HepG2 (cell line): ENCODE data around the gene VASN. TPM values are rescaled to one million over a fixed set of nuclear protein-coding genes. Genes with fewer than 3 reads are reported as not detected.

Experiments
- ARID3A ChIP-seq: IDR thresholded peaks from 2 replicates; pipeline ENCODE4 v1.6.1; 2012; ENCODE audit warnings: low read depth, low read length, improper control_type of control experiment
- ATF3 ChIP-seq: sonication (generic); formaldehyde crosslinking; IDR thresholded peaks from 2 replicates; pipeline ENCODE4 v1.4.0; 2020; ENCODE audit warnings: missing genetic modification reagents
- PRDM4 ChIP-seq: sonication (generic); formaldehyde crosslinking; IDR thresholded peaks from 2 replicates; pipeline ENCODE4 v1.9.0; 2021; ENCODE audit warnings: missing genetic modification reagents, borderline replicate concordance
- SP2 ChIP-seq: sonication (generic); formaldehyde crosslinking; IDR thresholded peaks from 2 replicates; pipeline ENCODE4 v1.5.1; 2020; ENCODE audit warnings: mild to moderate bottlenecking, missing genetic modification reagents
- THAP7 ChIP-seq: sonication (generic); formaldehyde crosslinking; IDR thresholded peaks from 2 replicates; pipeline ENCODE4 v1.8.1; 2023; ENCODE audit warnings: mild to moderate bottlenecking, missing genetic modification reagents
- ZBTB10 ChIP-seq: sonication (generic); formaldehyde crosslinking; IDR thresholded peaks from 2 replicates; pipeline ENCODE4 v1.4.0; 2020; ENCODE audit warnings: missing genetic modification reagents, borderline replicate concordance
- ZNF207 ChIP-seq: fragments of 450-650 bp; IDR thresholded peaks from 2 replicates; pipeline ENCODE4 v1.6.1; 2016; ENCODE audit warnings: antibody characterized with exemption, borderline replicate concordance
- ZNF275 ChIP-seq: sonication (generic); formaldehyde crosslinking; IDR thresholded peaks from 2 replicates; pipeline ENCODE4 v1.8.0; 2022; ENCODE audit warnings: missing genetic modification reagents, mild to moderate bottlenecking, inconsistent platforms, borderline replicate concordance
- ZNF282 ChIP-seq: fragments of 450-650 bp; IDR thresholded peaks from 2 replicates; pipeline ENCODE4 v1.6.1; 2018; ENCODE audit not compliant: partially characterized antibody
- ZNF3 ChIP-seq: IDR thresholded peaks from 2 replicates; pipeline ENCODE4 v1.7.0; 2017; ENCODE audit warnings: inconsistent platforms
- ZNF513 ChIP-seq: sonication (generic); formaldehyde crosslinking; conservative IDR thresholded peaks from 2 replicates; pipeline ENCODE4 v1.5.0; 2020; ENCODE audit warnings: missing genetic modification reagents
- ZNF703 ChIP-seq: sonication (generic); formaldehyde crosslinking; IDR thresholded peaks from 2 replicates; pipeline ENCODE4 v1.5.1; 2020; ENCODE audit warnings: missing genetic modification reagents, mild to moderate bottlenecking, moderate library complexity, borderline replicate concordance
- ZXDC ChIP-seq: sonication (generic); formaldehyde crosslinking; IDR thresholded peaks from 2 replicates; pipeline ENCODE4 v1.5.0; 2020; ENCODE audit warnings: mild to moderate bottlenecking, missing genetic modification reagents
- polyA plus RNA-seq, 8 experiments: library from polyadenylated mRNA; depleted of rRNA in 3 of 8; stranded (reverse) in 7 of 8; unstranded in 1 of 8; fragments of >200 nt; fragmentation: Illumina TruSeq in 4 of 8; extraction: Trizol in 4 of 8; gene quantifications; 2 replicates each; pipeline versions ENCODE4 v1.2.1 to v1.2.3, GENCODE V29; 2011 to 2016; ENCODE audit warnings: low read depth in 4 of 8, missing spikeins in 1 of 8, mixed read lengths in 1 of 8; ENCODE audit not compliant: insufficient read depth in 1 of 8
- total RNA-seq, 5 experiments: library from RNA; depleted of rRNA; stranded (reverse); fragments of >200 nt; fragmentation: Illumina TruSeq; extraction: Trizol; gene quantifications; 2 replicates each; pipeline ENCODE4 v1.2.3, GENCODE V29; 2016; ENCODE audit warnings: low read depth in 1 of 5

The VASN gene
- total and polyA plus RNA-seq, 2 of the 13 experiments (the other 11 are each of a cell fraction or from before 2014, with no cell fraction given) = 8.4 to 18.2 TPM

GRCh38 chr16:4425378-4426020 is 53.9 kb downstream of the VASN start, which contains the start of gene DNAJA3 (continued):
- TF ChIP-seq THAP7 (no peak; the same call in 1 of the 2 replicates), ZBTB10 (CRISPR knock-in tag) (no peak), ZXDC (0 out of 2 replicates have a peak, but pooled peaks have one; percentile 38), ATF3 (CRISPR knock-in tag) (no peak), ARID3A (no peak), ZNF282 (no peak), ZNF275 (peak; percentile 94; the same call in 1 of the 2 replicates), PRDM4 (CRISPR knock-in tag) (peak; percentile 60; the same call in 1 of the 2 replicates), SP2 (CRISPR knock-in tag) (no peak), ZNF513 (CRISPR knock-in tag) (no peak), ZNF207 (no peak), ZNF3 (CRISPR knock-in tag) (peak; percentile 41; the same call in 1 of the 2 replicates), ZNF703 (CRISPR knock-in tag) (no peak; the same call in 1 of the 2 replicates)
